HUES64 (cell line): ENCODE results near the gene MTPN.
A peak's percentile ranks its signal among the peaks of the same experiment; 100 is the strongest.

Experiments used
- H3K27ac ChIP-seq: 2 replicates; pipeline ENCODE4 v1.7.0; 2013; ENCODE audit warnings: low read depth, low read length, inconsistent platforms
- H3K27me3 ChIP-seq: 2 replicates; pipeline ENCODE4 v1.6.1; 2013; ENCODE audit warnings: mild to moderate bottlenecking, low read length; ENCODE audit not compliant: insufficient read depth
- H3K36me3 ChIP-seq: 2 replicates; pipeline ENCODE4 v1.6.1; 2013; ENCODE audit warnings: mild to moderate bottlenecking, low read length; ENCODE audit not compliant: insufficient read depth
- H3K4me1 ChIP-seq: 2 replicates; pipeline ENCODE4 v1.6.1; 2013; ENCODE audit warnings: mild to moderate bottlenecking, low read length, moderate library complexity; ENCODE audit not compliant: insufficient read depth
- H3K4me3 ChIP-seq: 2 replicates; pipeline ENCODE4 v1.5.1; 2013; ENCODE audit warnings: mild to moderate bottlenecking, low read length, moderate library complexity
- H3K9ac ChIP-seq: 2 replicates; pipeline ENCODE4 v1.6.1; 2013; ENCODE audit warnings: mild to moderate bottlenecking, low read depth, low read length
- H3K9me3 ChIP-seq: 2 replicates; pipeline ENCODE4 v1.6.1; 2013; ENCODE audit warnings: low read depth, low read length; ENCODE audit not compliant: insufficient read depth
- WGBS: fragments of 150-250, 120-280 bp; methylation state at CpG from one replicate; pipeline ENCODE4 v1.1.7; 2013; ENCODE audit warnings: missing lambda C conversion rate; 5-methylcytosine and 5-hydroxymethylcytosine counted together

MTPN gene

DNA sequence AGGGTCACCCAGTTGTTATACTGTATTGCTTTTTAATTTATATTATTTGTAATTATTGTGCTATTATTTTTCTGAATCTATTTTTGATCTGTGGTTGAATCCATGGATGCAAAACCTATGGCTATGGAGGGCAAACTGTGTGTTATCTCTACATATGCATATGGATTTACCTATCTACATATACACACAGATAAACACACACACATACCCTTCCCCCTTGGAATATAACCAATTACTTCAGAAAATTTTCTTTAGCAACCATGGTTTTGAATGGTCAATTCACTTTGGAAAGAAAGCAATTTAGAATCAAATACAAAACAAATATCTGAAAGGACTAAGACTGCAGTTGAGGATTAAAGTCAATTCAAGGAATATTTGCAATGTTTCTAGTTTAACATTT lies 39.1 kb downstream of the MTPN start:
- peaks cover 31% of the 10 kb centered on the region for H3K4me1 ChIP-seq
- no peak overlapping the region for H3K4me3 ChIP-seq
- no peak overlapping the region for H3K27ac ChIP-seq
- H3K9me3 ChIP-seq: no peaks in the 10 kb centered on the region
- no peak overlapping the region for H3K9ac ChIP-seq
- no peaks in the 10 kb centered on the region for H3K36me3 ChIP-seq
- no peaks in the 10 kb centered on the region for H3K27me3 ChIP-seq

DNA sequence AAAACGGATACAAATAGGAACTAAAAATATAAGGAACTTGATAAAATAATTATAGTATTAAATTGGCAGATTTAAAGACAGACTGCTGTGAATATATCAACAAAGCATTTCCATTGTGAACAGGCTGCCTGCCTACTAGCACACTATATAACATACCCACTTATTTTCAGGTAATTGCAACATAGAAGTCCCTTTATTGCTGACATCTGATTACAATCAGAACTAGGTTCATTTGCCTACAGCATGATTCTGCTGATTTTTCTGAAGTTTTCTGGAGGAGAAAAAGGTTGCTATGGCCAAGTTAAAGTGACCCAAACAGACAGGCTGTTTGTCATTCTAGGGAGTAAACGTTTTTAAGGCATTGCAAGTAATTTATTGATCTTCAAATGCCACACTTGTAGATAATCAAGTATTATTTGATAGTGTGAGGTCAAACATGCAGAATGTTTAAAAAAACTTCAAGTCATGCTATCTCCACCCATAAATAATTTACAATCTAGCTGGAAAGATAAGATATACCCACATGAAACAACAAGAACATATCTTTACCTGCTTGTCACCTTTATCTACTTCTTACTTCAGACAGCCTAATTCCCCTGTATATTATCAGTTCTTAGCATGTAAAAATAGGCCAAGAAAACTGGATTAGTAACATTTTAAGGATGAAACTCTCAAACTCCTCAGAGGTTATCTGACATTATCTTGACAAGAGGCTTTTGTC lies 40.5 kb downstream of the MTPN start:
- Histone ChIP-seq H3K4me3 (no peak overlapping the region), H3K9ac (no peak overlapping the region), H3K27me3 (no peaks in the 10 kb centered on the region), H3K9me3 (no peaks in the 10 kb centered on the region), H3K4me1 (peaks cover 28% of the 10 kb centered on the region), H3K27ac (no peak overlapping the region), H3K36me3 (no peaks in the 10 kb centered on the region)
- 80% methylated on average over 1 of the region's 2 CpGs for WGBS

DNA sequence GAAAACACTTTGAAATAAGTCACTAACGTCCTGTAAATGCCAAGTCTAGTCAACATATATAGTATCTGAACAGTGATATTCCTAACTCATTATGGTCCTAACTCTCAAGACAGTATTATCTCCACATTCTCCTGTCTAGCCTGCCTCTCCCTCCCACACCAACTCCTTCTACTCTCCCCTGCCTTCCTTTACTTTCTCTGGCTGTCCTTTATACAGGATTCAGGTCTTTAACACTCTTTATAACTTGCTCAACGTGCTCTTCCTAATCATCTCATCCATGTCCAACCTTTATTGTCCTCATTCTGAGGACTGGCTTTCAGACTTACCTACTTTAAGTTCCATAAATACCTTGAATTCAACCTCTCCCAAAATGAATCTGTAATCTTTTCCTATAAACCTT lies 42.5 kb downstream of the MTPN start:
- WGBS: 90% methylated on average over 2 of the region's 2 CpGs
- H3K27me3 ChIP-seq: no peaks in the 10 kb centered on the region
- no peak overlapping the region for H3K27ac ChIP-seq
- H3K36me3 ChIP-seq: peaks cover 2% of the 10 kb centered on the region; the same call in 1 of the 2 replicates
- H3K9ac ChIP-seq: no peak overlapping the region
- peaks cover 26% of the 10 kb centered on the region for H3K4me1 ChIP-seq
- no peak overlapping the region for H3K4me3 ChIP-seq
- no peaks in the 10 kb centered on the region for H3K9me3 ChIP-seq

DNA sequence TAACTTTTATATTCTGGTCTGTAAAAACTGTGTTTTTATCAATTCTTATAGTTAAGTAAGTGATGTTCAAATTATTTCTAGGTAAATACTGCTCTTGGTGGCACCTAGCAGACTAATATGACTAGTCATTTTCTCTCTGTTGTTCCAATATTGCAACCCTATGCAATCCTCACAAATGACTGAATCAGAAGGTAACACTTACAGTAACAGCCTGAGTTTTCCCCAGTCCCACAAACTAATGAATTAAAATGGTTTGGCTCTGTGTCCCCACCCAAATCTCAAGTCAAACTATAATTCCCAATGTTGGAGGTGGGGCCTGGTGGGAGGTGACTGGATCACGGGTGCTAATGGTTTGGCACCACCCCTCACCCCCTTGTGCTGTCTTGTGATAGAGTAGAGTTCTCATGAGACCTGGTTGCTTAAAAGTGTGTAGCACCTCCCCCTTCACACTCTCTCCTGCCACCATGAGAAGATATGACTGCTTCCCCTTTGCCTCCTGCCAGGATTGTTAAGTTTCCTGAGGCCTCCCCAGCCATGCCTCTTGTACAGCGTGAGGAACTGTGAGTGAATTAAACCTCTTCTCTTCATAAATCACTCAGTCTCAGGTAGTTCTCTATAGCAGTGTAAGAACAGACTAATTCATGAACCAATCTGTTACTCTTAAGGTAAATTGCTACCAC lies 43.5 kb downstream of the MTPN start:
- Histone ChIP-seq H3K9ac (no peak overlapping the region), H3K4me1 (peaks cover 31% of the 10 kb centered on the region), H3K27me3 (no peaks in the 10 kb centered on the region), H3K27ac (no peak overlapping the region), H3K9me3 (no peaks in the 10 kb centered on the region), H3K36me3 (peaks cover 12% of the 10 kb centered on the region), H3K4me3 (no peak overlapping the region)
- WGBS: 76% methylated on average over 2 of the region's 2 CpGs

DNA sequence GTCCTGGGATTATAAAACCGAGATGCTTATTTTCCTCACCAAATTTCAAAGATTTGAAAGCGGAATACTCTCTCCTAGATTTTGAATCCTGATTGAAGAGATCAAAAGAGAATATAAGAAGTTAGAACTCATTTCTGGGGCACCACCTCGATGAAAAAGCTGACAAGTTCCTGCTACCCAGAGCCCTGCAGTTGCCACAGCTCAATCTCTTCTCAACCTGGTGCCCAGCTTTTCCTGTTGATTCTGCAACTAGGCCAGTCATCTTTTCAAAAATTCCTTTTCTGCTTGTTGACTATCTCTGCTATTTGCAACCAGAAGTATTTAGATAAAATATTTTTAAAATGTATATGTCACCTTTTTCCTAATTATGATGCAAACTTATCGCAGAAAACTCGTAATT lies 45.0 kb downstream of the MTPN start:
- peaks cover 26% of the 10 kb centered on the region for H3K36me3 ChIP-seq
- no peaks in the 10 kb centered on the region for H3K27me3 ChIP-seq
- 92% methylated on average over 3 of the region's 5 CpGs for WGBS
- H3K4me1 ChIP-seq: peaks cover 23% of the 10 kb centered on the region
- no peak overlapping the region for H3K9ac ChIP-seq
- H3K4me3 ChIP-seq: no peak overlapping the region
- no peak overlapping the region for H3K27ac ChIP-seq
- no peaks in the 10 kb centered on the region for H3K9me3 ChIP-seq

DNA sequence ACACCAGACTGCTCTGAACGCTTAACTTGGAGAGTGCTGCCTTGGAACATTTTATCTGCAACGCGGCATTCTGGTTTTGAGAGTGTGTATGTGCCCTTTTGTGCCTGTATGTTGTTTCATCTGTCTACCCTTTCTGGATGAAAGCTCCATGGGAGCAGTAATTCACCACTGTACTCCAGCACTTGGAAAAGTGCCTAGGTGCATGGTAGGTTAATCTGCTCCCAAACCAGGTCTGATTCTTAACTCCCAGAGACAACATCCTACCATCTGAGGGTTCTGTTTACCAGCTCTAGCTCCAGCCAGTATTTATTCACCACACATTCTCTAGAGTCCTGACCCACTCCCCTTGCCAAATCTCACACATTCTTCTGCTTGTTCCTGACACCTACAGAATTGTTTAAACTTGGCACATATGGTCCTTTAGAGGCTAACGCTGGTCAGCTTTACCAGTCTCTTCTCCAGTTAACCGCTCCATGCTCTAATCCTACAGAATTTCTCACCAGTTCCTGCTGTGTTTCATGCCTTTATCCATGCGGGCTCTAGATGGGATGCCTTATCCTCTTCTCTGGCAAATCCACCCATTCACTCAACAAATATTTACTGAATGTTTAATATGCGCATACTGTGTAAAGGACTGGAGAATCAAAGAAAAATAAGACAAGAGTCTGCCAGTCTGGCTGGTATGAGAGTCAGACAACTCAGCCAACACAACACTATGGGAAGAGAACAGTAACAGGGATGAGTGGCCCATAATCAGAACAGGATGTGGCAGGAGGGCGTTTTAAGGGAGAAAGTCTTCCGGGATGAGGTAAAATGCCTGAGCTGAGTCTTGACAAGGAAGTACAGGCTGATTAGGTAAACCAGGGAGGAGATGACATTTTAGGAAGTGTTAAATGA lies 46.3 kb downstream of the MTPN start:
- H3K27ac ChIP-seq: peak overlapping the region; percentile 31; the same call in 1 of the 2 replicates
- H3K9ac ChIP-seq: no peak overlapping the region
- H3K36me3 ChIP-seq: peaks cover 28% of the 10 kb centered on the region
- 68% methylated on average over 9 of the region's 9 CpGs for WGBS
- no peaks in the 10 kb centered on the region for H3K9me3 ChIP-seq
- peaks cover 23% of the 10 kb centered on the region for H3K4me1 ChIP-seq
- H3K27me3 ChIP-seq: no peaks in the 10 kb centered on the region
- no peak overlapping the region for H3K4me3 ChIP-seq

DNA sequence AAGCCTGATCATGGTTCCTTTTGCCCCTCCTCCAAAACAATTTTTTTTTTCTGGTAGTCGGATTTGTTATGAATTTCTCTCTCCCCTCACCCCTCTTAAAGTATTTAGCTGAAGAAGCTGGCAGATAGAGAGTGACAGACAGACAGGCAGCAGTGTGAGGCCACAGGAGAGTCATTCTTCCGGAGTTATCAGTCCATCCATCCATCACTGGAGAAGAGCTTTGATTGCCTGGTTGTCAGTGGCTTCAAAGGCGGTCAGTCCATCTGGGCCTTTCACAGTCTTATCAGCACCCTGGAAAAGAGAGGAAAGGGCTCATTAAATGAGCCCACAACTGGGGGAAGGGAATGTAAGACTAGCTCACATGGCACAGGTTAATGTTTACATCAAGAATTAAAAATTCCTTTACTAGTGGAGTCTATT lies 47.4 kb downstream of the MTPN start:
- WGBS: 83% methylated on average over 2 of the region's 3 CpGs
- Histone ChIP-seq H3K27ac (no peak overlapping the region; the same call in 1 of the 2 replicates), H3K9me3 (no peaks in the 10 kb centered on the region), H3K27me3 (no peaks in the 10 kb centered on the region), H3K4me3 (no peak overlapping the region), H3K36me3 (peaks cover 28% of the 10 kb centered on the region), H3K4me1 (peaks cover 23% of the 10 kb centered on the region), H3K9ac (no peak overlapping the region)

DNA sequence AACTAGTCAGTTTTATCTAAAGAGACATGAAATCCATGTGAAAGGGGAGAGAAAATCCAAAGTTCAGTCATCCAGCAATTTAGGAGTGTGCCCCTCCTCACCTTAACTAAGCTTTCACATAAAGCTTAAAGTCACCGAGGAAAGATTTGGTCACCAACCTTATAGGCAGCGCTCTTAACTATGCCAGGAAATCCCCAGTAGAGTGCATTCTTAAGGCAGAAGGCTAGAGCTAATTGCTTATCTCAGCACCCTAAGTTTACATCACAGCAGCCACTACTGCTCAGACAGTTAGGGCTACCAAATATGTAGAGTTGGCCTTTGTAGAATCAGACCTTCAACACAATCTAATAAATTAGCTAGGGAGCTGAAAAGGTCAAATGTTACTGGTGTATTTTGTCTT lies 47.9 kb downstream of the MTPN start:
- 77% methylated on average over 2 of the region's 2 CpGs for WGBS
- H3K27me3 ChIP-seq: no peaks in the 10 kb centered on the region
- H3K4me3 ChIP-seq: no peak overlapping the region
- H3K36me3 ChIP-seq: peaks cover 28% of the 10 kb centered on the region
- H3K4me1 ChIP-seq: peaks cover 23% of the 10 kb centered on the region
- no peaks in the 10 kb centered on the region for H3K9me3 ChIP-seq
- peak overlapping the region; percentile 50; the same call in 1 of the 2 replicates for H3K27ac ChIP-seq
- H3K9ac ChIP-seq: no peak overlapping the region

DNA sequence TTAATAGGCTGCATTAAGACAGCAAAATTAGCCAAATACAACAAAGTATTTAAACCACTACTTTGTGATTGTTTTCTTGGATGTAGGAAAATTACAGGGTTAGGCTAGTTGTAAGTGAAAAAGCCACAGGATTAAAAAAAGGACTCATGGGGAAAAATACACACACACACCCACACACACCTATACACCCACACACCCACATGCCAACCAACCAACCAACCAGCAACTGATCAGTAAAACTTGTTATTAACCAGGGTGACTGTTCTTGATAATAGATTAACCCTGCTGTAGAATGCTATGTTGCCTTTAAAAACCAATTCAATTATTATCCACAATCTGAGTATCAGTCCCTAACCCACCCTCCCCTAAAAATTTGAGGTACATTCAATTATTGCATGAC lies 49.0 kb downstream of the MTPN start:
- peaks cover 28% of the 10 kb centered on the region for H3K36me3 ChIP-seq
- no peaks in the 10 kb centered on the region for H3K9me3 ChIP-seq
- H3K27me3 ChIP-seq: no peaks in the 10 kb centered on the region
- H3K9ac ChIP-seq: no peak overlapping the region
- H3K27ac ChIP-seq: no peak overlapping the region
- no peak overlapping the region for H3K4me3 ChIP-seq
- peaks cover 26% of the 10 kb centered on the region for H3K4me1 ChIP-seq

DNA sequence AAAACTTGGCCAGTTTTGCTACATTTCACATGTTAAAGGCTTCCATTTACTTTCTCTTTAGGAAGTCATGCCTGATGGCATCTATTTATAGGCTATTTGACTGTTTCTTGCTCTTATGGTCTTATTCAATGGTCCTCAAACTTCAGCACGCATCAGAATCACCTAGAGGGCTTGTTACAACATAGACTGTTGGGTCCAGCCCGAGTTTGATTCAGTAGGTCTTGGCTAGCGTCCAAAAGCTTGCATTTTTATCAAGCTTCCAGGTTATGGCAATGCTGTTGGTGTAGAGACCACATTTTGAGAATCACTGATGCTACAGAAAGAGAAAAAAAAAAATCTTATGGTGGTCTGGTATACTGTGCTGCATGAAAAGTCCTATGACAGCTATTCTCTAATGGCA lies 51.9 kb downstream of the MTPN start:
- H3K9ac ChIP-seq: no peak overlapping the region
- H3K9me3 ChIP-seq: no peaks in the 10 kb centered on the region
- H3K4me1 ChIP-seq: peaks cover 12% of the 10 kb centered on the region; the same call in 1 of the 2 replicates
- no peak overlapping the region for H3K27ac ChIP-seq
- WGBS: 96% methylated on average over 3 of the region's 3 CpGs
- peaks cover 28% of the 10 kb centered on the region for H3K36me3 ChIP-seq
- H3K4me3 ChIP-seq: no peak overlapping the region
- H3K27me3 ChIP-seq: no peaks in the 10 kb centered on the region

DNA sequence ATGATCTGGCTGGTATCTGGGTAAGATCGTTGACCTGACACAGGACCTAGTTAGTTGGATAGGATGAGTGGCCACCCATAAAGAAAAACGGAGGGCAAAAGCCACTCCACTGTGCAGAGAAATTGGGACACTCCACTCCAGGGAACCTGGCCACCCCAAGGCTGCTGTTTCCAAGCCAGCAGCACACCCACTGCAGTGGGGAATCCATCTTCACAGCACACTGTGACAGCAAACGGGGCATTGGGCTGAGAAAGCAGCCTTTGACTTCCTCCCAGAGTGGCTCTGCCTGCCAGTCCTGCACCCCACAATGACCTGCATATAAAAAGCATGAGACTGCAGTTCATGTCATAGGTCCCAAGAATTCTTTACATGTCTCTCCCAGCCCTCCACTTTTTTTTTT lies 52.9 kb downstream of the MTPN start:
- 88% methylated on average over 3 of the region's 3 CpGs for WGBS
- H3K9ac ChIP-seq: no peak overlapping the region
- no peaks in the 10 kb centered on the region for H3K9me3 ChIP-seq
- H3K27me3 ChIP-seq: no peaks in the 10 kb centered on the region
- H3K27ac ChIP-seq: no peak overlapping the region
- H3K36me3 ChIP-seq: peaks cover 22% of the 10 kb centered on the region
- peaks cover 5% of the 10 kb centered on the region; the same call in 1 of the 2 replicates for H3K4me1 ChIP-seq
- H3K4me3 ChIP-seq: no peak overlapping the region
